ENCODE results near the gene FAM131C. TPM values are rescaled to one million over a fixed set of nuclear protein-coding genes. Genes with fewer than 3 reads are reported as not detected.

The FAM131C gene
- total RNA-seq, 1 donor from 2014 or later: 0.68 TPM

DNA sequence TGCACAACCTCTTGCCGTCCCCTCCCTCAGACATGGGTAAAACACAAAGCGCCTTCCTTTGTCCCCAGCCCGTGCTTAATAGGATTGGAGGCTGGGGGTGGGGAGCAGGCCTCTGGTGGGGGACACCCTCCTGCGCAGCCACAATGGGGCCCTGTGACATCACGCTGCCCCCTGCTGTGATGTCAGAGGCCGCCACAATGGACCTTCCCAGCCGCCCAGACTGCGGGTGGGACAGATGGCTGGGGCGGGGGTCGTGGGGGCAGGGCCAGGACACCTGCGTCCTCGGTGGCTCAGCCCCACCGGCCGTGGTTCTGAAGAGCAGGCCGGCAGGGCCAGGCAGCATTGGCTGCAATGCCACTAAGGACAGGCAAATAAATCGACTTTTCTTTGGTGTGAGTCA lies 42.6 kb upstream of the FAM131C start:
- peaks cover 4% of the 10 kb centered on the region for H3K27me3 Mint-ChIP-seq (ENCODE audit: low read depth)
- peaks cover 26% of the 10 kb centered on the region for H3K4me1 Mint-ChIP-seq
- peak overlapping the region; percentile 59 for H3K4me3 Mint-ChIP-seq
- H3K36me3 Mint-ChIP-seq (ENCODE audit: low read depth): no peaks in the 10 kb centered on the region
- peak overlapping the region; percentile 43 for H3K27ac Mint-ChIP-seq (ENCODE audit: unreplicated experiment)
- DNase-seq (ENCODE audit: low read depth, low spot score): peak; percentile 36
- no peaks in the 10 kb centered on the region for H3K9me3 Mint-ChIP-seq
- TF ChIP-seq, protein P1, sequence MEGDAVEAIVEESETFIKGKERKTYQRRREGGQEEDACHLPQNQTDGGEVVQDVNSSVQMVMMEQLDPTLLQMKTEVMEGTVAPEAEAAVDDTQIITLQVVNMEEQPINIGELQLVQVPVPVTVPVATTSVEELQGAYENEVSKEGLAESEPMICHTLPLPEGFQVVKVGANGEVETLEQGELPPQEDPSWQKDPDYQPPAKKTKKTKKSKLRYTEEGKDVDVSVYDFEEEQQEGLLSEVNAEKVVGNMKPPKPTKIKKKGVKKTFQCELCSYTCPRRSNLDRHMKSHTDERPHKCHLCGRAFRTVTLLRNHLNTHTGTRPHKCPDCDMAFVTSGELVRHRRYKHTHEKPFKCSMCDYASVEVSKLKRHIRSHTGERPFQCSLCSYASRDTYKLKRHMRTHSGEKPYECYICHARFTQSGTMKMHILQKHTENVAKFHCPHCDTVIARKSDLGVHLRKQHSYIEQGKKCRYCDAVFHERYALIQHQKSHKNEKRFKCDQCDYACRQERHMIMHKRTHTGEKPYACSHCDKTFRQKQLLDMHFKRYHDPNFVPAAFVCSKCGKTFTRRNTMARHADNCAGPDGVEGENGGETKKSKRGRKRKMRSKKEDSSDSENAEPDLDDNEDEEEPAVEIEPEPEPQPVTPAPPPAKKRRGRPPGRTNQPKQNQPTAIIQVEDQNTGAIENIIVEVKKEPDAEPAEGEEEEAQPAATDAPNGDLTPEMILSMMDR (conservative IDR thresholded peaks at IDR 0.05): no peak

DNA sequence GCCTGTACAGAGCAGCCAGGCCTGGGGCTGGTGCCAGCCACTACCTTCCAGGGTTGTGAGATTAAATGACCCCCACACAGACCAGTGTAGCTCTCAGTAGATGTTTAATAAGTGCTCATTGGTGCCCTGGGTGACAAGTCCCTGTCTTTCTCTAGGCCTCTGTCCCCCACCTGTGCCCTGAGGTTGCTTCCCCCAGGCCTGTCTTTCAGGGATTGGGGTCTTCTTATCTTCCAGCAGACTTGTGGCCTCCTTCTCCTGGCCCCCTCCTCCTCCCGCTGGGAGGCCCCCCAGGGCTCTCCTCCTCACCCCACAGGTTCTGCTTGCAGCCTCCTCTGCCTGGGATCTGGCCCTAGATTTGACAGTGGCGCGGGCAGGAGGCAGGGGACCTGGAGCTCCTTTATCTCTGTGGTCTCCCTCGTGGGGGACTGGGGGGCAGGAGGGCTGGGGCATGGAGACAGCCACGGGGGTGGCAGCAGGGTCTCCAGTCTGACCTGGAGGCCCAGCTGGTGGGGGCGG lies 42.1 kb upstream of the FAM131C start:
- Mint-ChIP-seq H3K27me3 (ENCODE audit: low read depth) (peaks cover 4% of the 10 kb centered on the region), H3K27ac (ENCODE audit: unreplicated experiment) (peak overlapping the region; percentile 43), H3K4me1 (peaks cover 26% of the 10 kb centered on the region), H3K9me3 (no peaks in the 10 kb centered on the region), H3K36me3 (ENCODE audit: low read depth) (no peaks in the 10 kb centered on the region), H3K4me3 (no peak overlapping the region)
- DNase-seq (ENCODE audit: low read depth, low spot score): no peak
- TF ChIP-seq, protein P1 (conservative IDR thresholded peaks at IDR 0.05): no peak

DNA sequence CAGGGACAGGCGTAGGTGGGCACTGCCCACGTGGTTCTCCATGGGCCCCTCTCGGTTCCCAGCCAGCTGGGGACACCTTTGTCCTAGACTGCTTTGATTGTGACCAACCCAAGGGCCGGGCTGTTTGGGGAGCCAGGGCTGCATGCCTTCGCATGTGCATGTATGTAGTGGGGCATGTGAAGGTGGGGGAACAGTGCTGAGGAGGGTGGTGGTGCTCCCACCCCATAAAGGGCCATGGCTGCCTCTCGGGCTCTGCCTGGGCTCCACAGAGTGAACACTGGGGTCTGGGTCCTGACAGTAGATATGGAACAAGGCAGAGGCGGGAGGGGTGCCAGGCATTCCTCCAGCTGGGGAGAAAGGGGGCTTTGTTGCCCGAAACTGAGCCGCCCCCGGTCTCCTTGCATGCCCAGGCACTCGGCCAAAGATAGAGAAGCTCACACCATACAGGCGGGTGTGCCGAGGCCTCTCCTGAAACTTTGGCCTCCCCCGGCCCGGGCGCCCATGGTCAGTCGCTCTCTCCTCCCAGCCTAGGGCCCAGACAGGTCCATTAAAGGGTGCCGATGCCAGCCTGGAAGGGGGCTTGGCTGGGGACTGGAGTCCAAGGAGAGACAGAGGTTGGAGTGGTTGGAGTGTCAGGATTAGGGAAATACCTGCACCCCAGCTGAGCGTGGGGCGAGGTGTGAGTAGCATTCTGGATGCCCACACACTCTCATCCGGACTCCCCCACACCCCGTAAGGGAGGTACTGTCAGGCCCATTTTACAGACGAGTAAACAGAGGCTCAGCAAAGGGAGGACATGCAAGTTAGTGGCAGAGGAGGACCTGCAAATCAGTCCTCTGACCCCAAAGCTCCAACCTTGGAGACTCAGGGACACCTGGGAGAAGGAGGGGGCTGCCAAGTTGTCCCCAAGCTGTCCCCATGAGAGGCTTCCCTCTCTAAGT lies 41.3 kb upstream of the FAM131C start:
- TF ChIP-seq, protein P1 (conservative IDR thresholded peaks at IDR 0.05): no peak
- Mint-ChIP-seq H3K27ac (ENCODE audit: unreplicated experiment) (no peak overlapping the region), H3K27me3 (ENCODE audit: low read depth) (peaks cover 4% of the 10 kb centered on the region), H3K36me3 (ENCODE audit: low read depth) (no peaks in the 10 kb centered on the region), H3K9me3 (no peaks in the 10 kb centered on the region), H3K4me1 (peaks cover 26% of the 10 kb centered on the region), H3K4me3 (no peak overlapping the region)
- DNase-seq (ENCODE audit: low read depth, low spot score): no peak

DNA sequence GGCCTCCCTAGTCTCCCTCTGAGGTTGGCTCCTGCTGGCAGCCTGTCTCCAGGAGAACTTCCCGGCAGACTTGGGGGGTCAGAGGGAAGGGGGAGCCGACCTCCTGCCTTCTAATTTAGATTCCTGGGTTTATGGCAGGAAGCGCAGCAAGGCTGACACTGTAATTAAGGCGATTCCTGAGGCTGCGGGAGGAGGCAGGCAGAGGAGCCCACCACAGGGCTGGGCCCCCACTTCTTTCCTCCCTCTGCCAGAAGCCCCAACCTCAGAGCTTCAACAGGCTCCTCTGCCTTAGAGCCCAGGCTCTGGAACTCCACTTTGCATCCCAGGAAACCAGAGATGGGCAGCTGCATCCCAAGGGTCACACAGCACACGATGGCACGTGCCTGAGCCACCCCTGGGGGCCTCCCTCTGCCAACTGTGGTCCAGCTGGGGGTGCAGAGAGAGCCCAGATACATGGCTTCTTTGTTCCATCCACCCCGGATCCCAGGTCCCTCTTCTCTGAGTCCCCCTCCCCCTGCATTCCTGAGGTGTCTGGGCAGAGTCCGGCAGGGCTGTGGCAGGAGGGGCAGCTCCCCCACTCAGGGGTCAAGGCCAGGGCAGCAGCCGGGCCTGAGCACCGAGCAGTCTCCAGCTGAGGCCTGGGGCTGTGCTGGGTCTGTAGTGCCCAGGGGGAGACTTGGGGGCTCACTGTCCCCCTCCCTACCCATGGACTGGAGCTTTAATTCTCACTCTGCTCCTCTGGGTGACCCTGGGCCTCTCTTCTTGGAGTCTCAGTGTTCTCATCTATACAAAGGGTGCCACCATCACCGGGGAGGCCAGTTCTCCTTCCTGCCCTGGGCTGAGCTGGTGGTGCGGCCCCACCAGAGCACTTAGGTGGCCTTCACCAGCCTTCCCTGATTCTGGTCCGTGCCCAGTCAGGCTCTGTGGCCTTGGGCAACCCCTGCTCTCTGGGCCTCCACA lies 39.4 kb upstream of the FAM131C start:
- no peak overlapping the region for H3K4me3 Mint-ChIP-seq
- peaks cover 24% of the 10 kb centered on the region for H3K4me1 Mint-ChIP-seq
- DNase-seq (ENCODE audit: low read depth, low spot score): peak; percentile 30
- peaks cover 4% of the 10 kb centered on the region for H3K27me3 Mint-ChIP-seq (ENCODE audit: low read depth)
- H3K36me3 Mint-ChIP-seq (ENCODE audit: low read depth): peaks cover 3% of the 10 kb centered on the region
- H3K9me3 Mint-ChIP-seq: no peaks in the 10 kb centered on the region
- TF ChIP-seq, protein P1 (conservative IDR thresholded peaks at IDR 0.05): no peak
- H3K27ac Mint-ChIP-seq (ENCODE audit: unreplicated experiment): no peak overlapping the region
